ENCODE data around the gene HOXC4. TPM values are rescaled to one million over a fixed set of nuclear protein-coding genes. Genes with fewer than 3 reads are reported as not detected.

The HOXC4 gene
- total RNA-seq, 1 experiment from 2014 or later = 4.1 TPM

DNA sequence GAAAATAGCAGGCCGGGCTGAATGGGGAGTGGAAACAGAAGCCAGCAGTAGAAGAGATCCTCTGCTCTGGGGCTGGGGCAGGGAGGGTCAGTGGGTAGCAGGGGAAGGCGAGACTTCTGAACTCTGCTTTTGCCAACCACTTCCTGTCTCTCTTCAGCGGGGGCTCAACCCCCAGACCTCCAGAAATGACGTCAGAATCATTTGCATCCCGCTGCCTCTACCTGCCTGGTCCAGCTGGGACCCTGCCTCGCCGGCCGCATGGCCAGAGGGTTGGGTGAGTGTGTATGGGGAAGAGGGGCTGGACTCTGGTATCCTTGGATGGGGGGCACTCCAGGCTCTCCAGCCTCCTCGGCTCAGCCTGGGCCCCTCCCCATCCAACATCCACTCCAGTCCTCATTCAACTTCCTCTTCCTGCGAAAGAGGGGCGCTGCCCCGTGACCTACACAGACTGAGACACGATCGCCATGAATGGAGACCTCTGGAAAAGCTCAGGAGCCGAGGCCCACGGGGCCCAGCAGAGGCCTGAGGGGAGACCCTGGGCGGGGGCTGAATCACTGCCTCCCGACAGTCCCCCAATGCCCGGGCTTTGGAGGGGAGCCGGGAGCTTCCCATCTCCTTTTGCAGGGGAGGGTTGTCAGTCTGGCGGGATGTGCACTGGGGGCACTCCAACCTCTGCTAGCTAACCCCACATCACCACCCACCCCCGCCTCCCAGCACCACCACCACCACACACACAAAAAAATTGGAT is 458 bp upstream of the HOXC4 start:
- no TSS peak for BruUV-seq (replicated peaks)
- intact Hi-C loops (cut with micrococcal nuclease; ENCODE audit: unreplicated experiment) = no loop called here
- Mint-ChIP-seq H3K27me3 (ENCODE audit: insufficient read depth, unreplicated experiment) (no peaks in the 10 kb centered on the region), H3K4me1 (ENCODE audit: low read depth, unreplicated experiment) (peaks cover 24% of the 10 kb centered on the region), H3K9me3 (ENCODE audit: unreplicated experiment) (no peaks in the 10 kb centered on the region), H3K27ac (ENCODE audit: unreplicated experiment) (no peak overlapping the region), H3K4me3 (ENCODE audit: unreplicated experiment) (peak overlapping the region; percentile 51), H3K36me3 (ENCODE audit: insufficient read depth, unreplicated experiment) (no peaks in the 10 kb centered on the region)
- DNase-seq = no peak
- Histone ChIP-seq H3K4me1 (peaks cover 14% of the 10 kb centered on the region), H3K27me3 (replicated peaks; ENCODE audit: control insufficient read depth, insufficient read depth, low read length) (no peaks in the 10 kb centered on the region), H3K36me3 (ENCODE audit: control insufficient read depth, insufficient read depth, low read length) (no peaks in the 10 kb centered on the region), H3K4me3 (ENCODE audit: low read depth, low read length) (peak overlapping the region; percentile 38), H3K9me3 (no peaks in the 10 kb centered on the region)
- ChIA-PET POLR2A (interaction anchor here (1.0 to 1.3 kb wide), 2 partner anchors 36 to 73 kb away, joined by 3 read pairs; no protein-coding TSS in a partner anchor), CTCF (interaction anchor here (0.5 to 1.5 kb wide), 7 partner anchors 20 to 307 kb away, joined by 3 to 7 read pairs (median 4); partner anchors contain the start of genes HOXC5 and HOXC8)
- TF ChIP-seq, protein P1, sequence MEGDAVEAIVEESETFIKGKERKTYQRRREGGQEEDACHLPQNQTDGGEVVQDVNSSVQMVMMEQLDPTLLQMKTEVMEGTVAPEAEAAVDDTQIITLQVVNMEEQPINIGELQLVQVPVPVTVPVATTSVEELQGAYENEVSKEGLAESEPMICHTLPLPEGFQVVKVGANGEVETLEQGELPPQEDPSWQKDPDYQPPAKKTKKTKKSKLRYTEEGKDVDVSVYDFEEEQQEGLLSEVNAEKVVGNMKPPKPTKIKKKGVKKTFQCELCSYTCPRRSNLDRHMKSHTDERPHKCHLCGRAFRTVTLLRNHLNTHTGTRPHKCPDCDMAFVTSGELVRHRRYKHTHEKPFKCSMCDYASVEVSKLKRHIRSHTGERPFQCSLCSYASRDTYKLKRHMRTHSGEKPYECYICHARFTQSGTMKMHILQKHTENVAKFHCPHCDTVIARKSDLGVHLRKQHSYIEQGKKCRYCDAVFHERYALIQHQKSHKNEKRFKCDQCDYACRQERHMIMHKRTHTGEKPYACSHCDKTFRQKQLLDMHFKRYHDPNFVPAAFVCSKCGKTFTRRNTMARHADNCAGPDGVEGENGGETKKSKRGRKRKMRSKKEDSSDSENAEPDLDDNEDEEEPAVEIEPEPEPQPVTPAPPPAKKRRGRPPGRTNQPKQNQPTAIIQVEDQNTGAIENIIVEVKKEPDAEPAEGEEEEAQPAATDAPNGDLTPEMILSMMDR (IDR thresholded peaks at IDR 0.05; ENCODE audit: insufficient read depth in 1 of 2, low read depth in 1 of 2, low read length in 1 of 2, severe bottlenecking in 1 of 2, unreplicated experiment in 1 of 2) = no peak

DNA sequence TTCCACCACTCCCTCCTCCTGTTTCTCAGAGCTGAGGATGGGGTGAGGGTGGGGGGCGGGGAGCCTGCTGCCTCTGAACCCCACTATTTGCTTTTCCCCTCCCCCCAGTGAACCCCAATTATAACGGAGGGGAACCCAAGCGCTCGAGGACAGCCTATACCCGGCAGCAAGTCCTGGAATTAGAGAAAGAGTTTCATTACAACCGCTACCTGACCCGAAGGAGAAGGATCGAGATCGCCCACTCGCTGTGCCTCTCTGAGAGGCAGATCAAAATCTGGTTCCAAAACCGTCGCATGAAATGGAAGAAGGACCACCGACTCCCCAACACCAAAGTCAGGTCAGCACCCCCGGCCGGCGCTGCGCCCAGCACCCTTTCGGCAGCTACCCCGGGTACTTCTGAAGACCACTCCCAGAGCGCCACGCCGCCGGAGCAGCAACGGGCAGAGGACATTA is 1.1 kb downstream of the HOXC4 start:
- no peaks in the 10 kb centered on the region for H3K27me3 ChIP-seq (replicated peaks; ENCODE audit: control insufficient read depth, insufficient read depth, low read length)
- Mint-ChIP-seq H3K27ac (ENCODE audit: unreplicated experiment) (no peak overlapping the region), H3K27me3 (ENCODE audit: insufficient read depth, unreplicated experiment) (no peaks in the 10 kb centered on the region), H3K4me3 (ENCODE audit: unreplicated experiment) (peak overlapping the region; percentile 51), H3K9me3 (ENCODE audit: unreplicated experiment) (no peaks in the 10 kb centered on the region), H3K36me3 (ENCODE audit: insufficient read depth, unreplicated experiment) (peaks cover 6% of the 10 kb centered on the region), H3K4me1 (ENCODE audit: low read depth, unreplicated experiment) (peaks cover 24% of the 10 kb centered on the region)
- peak overlapping the region; percentile 38; the same call in 1 of the 2 replicates for H3K4me3 ChIP-seq (ENCODE audit: low read depth, low read length)
- BruUV-seq (replicated peaks) = no TSS peak
- no peaks in the 10 kb centered on the region for H3K36me3 ChIP-seq (ENCODE audit: control insufficient read depth, insufficient read depth, low read length)
- TF ChIP-seq, protein P1 (IDR thresholded peaks at IDR 0.05; ENCODE audit: insufficient read depth in 1 of 2, low read depth in 1 of 2, low read length in 1 of 2, severe bottlenecking in 1 of 2, unreplicated experiment in 1 of 2) = no peak
- ChIA-PET CTCF (no interaction called here), POLR2A (interaction anchor here (1.3 kb wide), 1 partner anchor 38 kb away, joined by 3 read pairs; no protein-coding TSS in a partner anchor)
- H3K4me1 ChIP-seq = peaks cover 14% of the 10 kb centered on the region
- DNase-seq = no peak
- H3K9me3 ChIP-seq = no peaks in the 10 kb centered on the region
- intact Hi-C loops (cut with micrococcal nuclease; ENCODE audit: unreplicated experiment) = no loop called here

GRCh38 chr12:54055552-54055951 is 1.9 kb downstream of the HOXC4 start:
- H3K36me3 Mint-ChIP-seq (ENCODE audit: insufficient read depth, unreplicated experiment) = peaks cover 6% of the 10 kb centered on the region
- no peak overlapping the region for H3K4me3 Mint-ChIP-seq (ENCODE audit: unreplicated experiment)
- H3K9me3 Mint-ChIP-seq (ENCODE audit: unreplicated experiment) = no peaks in the 10 kb centered on the region
- peaks cover 22% of the 10 kb centered on the region for H3K4me1 Mint-ChIP-seq (ENCODE audit: low read depth, unreplicated experiment)
- peak overlapping the region; percentile 14 for H3K27ac Mint-ChIP-seq (ENCODE audit: unreplicated experiment)
- no peak for DNase-seq
- peaks cover 14% of the 10 kb centered on the region for H3K4me1 ChIP-seq
- intact Hi-C loops (cut with micrococcal nuclease; ENCODE audit: unreplicated experiment) = no loop called here
- ChIA-PET CTCF (interaction anchor here (0.6 to 1.4 kb wide), 2 partner anchors 80 to 299 kb away, joined by 6 to 7 read pairs; no protein-coding TSS in a partner anchor), POLR2A (no interaction called here)
- H3K27me3 Mint-ChIP-seq (ENCODE audit: insufficient read depth, unreplicated experiment) = no peaks in the 10 kb centered on the region
- H3K27me3 ChIP-seq (replicated peaks; ENCODE audit: control insufficient read depth, insufficient read depth, low read length) = no peaks in the 10 kb centered on the region
- no peak overlapping the region for H3K4me3 ChIP-seq (ENCODE audit: low read depth, low read length)
- H3K9me3 ChIP-seq = no peaks in the 10 kb centered on the region
- no TSS peak for BruUV-seq (replicated peaks)
- no peaks in the 10 kb centered on the region for H3K36me3 ChIP-seq (ENCODE audit: control insufficient read depth, insufficient read depth, low read length)
- TF ChIP-seq, protein P1 (IDR thresholded peaks at IDR 0.05; ENCODE audit: insufficient read depth in 1 of 2, low read depth in 1 of 2, low read length in 1 of 2, severe bottlenecking in 1 of 2, unreplicated experiment in 1 of 2) = no peak
